ENCODE results near the gene ITGB3.

DNA sequence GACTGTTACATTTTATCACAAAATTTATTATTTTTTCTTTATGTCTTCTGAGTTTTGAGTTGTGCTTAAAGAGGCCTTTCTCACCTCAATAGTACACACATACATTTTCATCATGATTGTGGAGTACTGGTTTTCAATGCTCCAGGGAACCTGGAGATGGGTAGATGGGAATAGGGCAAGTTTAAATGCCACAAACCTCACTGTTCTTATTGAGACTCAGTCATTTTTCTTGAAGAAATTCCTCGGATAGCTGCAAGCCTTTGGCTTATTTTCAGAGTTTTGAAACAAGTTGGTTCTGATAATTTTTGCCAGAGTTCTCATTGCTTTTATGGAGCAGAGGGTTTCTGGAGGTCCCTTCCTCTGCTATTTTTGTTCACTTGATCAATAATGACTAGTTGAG, 105.0 kb downstream of the ITGB3 start:
- TF ChIP-seq, protein P1, sequence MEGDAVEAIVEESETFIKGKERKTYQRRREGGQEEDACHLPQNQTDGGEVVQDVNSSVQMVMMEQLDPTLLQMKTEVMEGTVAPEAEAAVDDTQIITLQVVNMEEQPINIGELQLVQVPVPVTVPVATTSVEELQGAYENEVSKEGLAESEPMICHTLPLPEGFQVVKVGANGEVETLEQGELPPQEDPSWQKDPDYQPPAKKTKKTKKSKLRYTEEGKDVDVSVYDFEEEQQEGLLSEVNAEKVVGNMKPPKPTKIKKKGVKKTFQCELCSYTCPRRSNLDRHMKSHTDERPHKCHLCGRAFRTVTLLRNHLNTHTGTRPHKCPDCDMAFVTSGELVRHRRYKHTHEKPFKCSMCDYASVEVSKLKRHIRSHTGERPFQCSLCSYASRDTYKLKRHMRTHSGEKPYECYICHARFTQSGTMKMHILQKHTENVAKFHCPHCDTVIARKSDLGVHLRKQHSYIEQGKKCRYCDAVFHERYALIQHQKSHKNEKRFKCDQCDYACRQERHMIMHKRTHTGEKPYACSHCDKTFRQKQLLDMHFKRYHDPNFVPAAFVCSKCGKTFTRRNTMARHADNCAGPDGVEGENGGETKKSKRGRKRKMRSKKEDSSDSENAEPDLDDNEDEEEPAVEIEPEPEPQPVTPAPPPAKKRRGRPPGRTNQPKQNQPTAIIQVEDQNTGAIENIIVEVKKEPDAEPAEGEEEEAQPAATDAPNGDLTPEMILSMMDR (IDR thresholded peaks at IDR 0.05): no peak
- no peak for TF ChIP-seq POLR2AphosphoS5 (IDR thresholded peaks at IDR 0.05)

All from gastroesophageal sphincter (tissue), 3 donors.